DND-41 (cell line): Measurements from ENCODE around the gene ZNF367.

Source experiments
- ATAC-seq: fragments of 200-7000 bp; cut with Tn5 transposase; 3 replicates; pipeline ENCODE4 v1.9.1; 2021; ENCODE audit warnings: low read depth; ENCODE audit not compliant: insufficient read depth
- DNase-seq: peaks from one replicate; pipeline ENCODE4 v3.0.0-alpha.2; 2020
- H2AFZ ChIP-seq: 2 replicates; pipeline ENCODE4 v1.6.0; 2012; ENCODE audit warnings: low read depth, low read length
- H3K27ac ChIP-seq: 2 replicates; pipeline ENCODE4 v1.5.1; 2012; ENCODE audit warnings: low read length, inconsistent platforms
- H3K27me3 ChIP-seq: fragments of 200-600 bp; sonication (generic); 2 replicates; pipeline ENCODE4 v1.6.0; 2012; ENCODE audit warnings: low read length, mild to moderate bottlenecking, inconsistent platforms; ENCODE audit not compliant: insufficient read depth, poor library complexity
- H3K36me3 ChIP-seq: 2 replicates; pipeline ENCODE4 v1.5.1; 2012; ENCODE audit warnings: low read length, inconsistent platforms; ENCODE audit not compliant: insufficient read depth
- H3K4me1 ChIP-seq: 2 replicates; pipeline ENCODE4 v1.5.1; 2012; ENCODE audit warnings: mild to moderate bottlenecking, low read length; ENCODE audit not compliant: insufficient read depth
- H3K4me2 ChIP-seq: 2 replicates; pipeline ENCODE4 v1.6.0; 2012; ENCODE audit warnings: mild to moderate bottlenecking, moderate library complexity, low read length, inconsistent platforms; ENCODE audit not compliant: insufficient read depth
- H3K4me3 ChIP-seq, 2 experiments: fragments of 200-600 bp in 1 of 2; shearing (Covaris generic) in 1 of 2; 2 replicates each; pipeline ENCODE4 v1.5.1; 2012 to 2016; ENCODE audit warnings: inconsistent platforms in 2 of 2, low read length in 2 of 2, mild to moderate bottlenecking in 2 of 2, low read depth in 1 of 2, moderate library complexity in 1 of 2
- H3K79me2 ChIP-seq: 2 replicates; pipeline ENCODE4 v1.6.0; 2012; ENCODE audit warnings: low read length, inconsistent platforms; ENCODE audit not compliant: insufficient read depth
- H3K9ac ChIP-seq: 2 replicates; pipeline ENCODE4 v1.6.0; 2012; ENCODE audit warnings: low read depth, mild to moderate bottlenecking, inconsistent platforms, low read length, moderate library complexity
- H3K9me3 ChIP-seq: 2 replicates; pipeline ENCODE4 v1.5.1; 2012; ENCODE audit warnings: low read length, moderate library complexity, mild to moderate bottlenecking, inconsistent platforms; ENCODE audit not compliant: insufficient read depth, severe bottlenecking
- H4K20me1 ChIP-seq: 2 replicates; pipeline ENCODE4 v1.6.0; 2012; ENCODE audit warnings: low read length; ENCODE audit not compliant: insufficient read depth
- EZH2 ChIP-seq: IDR thresholded peaks from 3 replicates; pipeline ENCODE4 v1.6.1; 2012; ENCODE audit warnings: borderline replicate concordance, low read depth, mild to moderate bottlenecking, moderate library complexity, low read length, inconsistent platforms; ENCODE audit not compliant: severe bottlenecking
- TF ChIP-seq, protein P1 (sequence below): IDR thresholded peaks from 2 replicates; pipeline ENCODE4 v1.5.1; 2012; ENCODE audit warnings: borderline replicate concordance, low read length, moderate library complexity, mild to moderate bottlenecking; ENCODE audit not compliant: poor library complexity, severe bottlenecking; ENCODE audit errors: extremely low read depth

Gene ZNF367

GRCh38 chr9:96398582-96399324, 19.4 kb downstream of the ZNF367 start:
- Histone ChIP-seq H3K4me2 (no peak overlapping the region), H3K9ac (no peak overlapping the region)

GRCh38 chr9:96395964-96396363, 22.2 kb downstream of the ZNF367 start:
- no peak for DNase-seq
- H3K79me2 ChIP-seq = peaks cover 67% of the 10 kb centered on the region

More at GRCh38 chr9:96398582-96399324, 19.4 kb downstream of the ZNF367 start:
- Histone ChIP-seq H3K4me3 (no peak overlapping the region), H3K4me1 (no peaks in the 10 kb centered on the region), H4K20me1 (peaks cover 75% of the 10 kb centered on the region), H3K36me3 (peaks cover 59% of the 10 kb centered on the region), H3K9me3 (no peaks in the 10 kb centered on the region), H3K27ac (peak overlapping the region; percentile 42; the same call in 1 of the 2 replicates), H2AFZ (no peak overlapping the region), H3K27me3 (no peaks in the 10 kb centered on the region), H3K79me2 (peaks cover 91% of the 10 kb centered on the region)
- DNase-seq (no peak), ATAC-seq (peak; percentile 62; the same call in 1 of the 3 replicates)
- TF ChIP-seq, protein P1, sequence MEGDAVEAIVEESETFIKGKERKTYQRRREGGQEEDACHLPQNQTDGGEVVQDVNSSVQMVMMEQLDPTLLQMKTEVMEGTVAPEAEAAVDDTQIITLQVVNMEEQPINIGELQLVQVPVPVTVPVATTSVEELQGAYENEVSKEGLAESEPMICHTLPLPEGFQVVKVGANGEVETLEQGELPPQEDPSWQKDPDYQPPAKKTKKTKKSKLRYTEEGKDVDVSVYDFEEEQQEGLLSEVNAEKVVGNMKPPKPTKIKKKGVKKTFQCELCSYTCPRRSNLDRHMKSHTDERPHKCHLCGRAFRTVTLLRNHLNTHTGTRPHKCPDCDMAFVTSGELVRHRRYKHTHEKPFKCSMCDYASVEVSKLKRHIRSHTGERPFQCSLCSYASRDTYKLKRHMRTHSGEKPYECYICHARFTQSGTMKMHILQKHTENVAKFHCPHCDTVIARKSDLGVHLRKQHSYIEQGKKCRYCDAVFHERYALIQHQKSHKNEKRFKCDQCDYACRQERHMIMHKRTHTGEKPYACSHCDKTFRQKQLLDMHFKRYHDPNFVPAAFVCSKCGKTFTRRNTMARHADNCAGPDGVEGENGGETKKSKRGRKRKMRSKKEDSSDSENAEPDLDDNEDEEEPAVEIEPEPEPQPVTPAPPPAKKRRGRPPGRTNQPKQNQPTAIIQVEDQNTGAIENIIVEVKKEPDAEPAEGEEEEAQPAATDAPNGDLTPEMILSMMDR = no peak
- TF ChIP-seq EZH2 = no peak

GRCh38 chr9:96394832-96395496, 23.2 kb downstream of the ZNF367 start:
- Histone ChIP-seq H4K20me1 (peaks cover 75% of the 10 kb centered on the region), H3K4me3 (no peak overlapping the region), H3K4me1 (no peaks in the 10 kb centered on the region), H3K27me3 (no peaks in the 10 kb centered on the region), H3K4me2 (no peak overlapping the region), H3K9me3 (no peaks in the 10 kb centered on the region), H3K79me2 (peaks cover 57% of the 10 kb centered on the region), H3K9ac (no peak overlapping the region), H2AFZ (no peak overlapping the region), H3K36me3 (peaks cover 94% of the 10 kb centered on the region), H3K27ac (no peak overlapping the region)
- DNase-seq = no peak
- no peak for ATAC-seq
- no peak for TF ChIP-seq EZH2
- TF ChIP-seq, protein P1 = no peak

More at GRCh38 chr9:96395964-96396363, 22.2 kb downstream of the ZNF367 start:
- no peak for ATAC-seq
- Histone ChIP-seq H3K4me1 (no peaks in the 10 kb centered on the region), H3K9me3 (no peaks in the 10 kb centered on the region), H4K20me1 (peaks cover 78% of the 10 kb centered on the region), H3K9ac (no peak overlapping the region), H3K4me2 (no peak overlapping the region), H3K4me3 (no peak overlapping the region), H3K27ac (no peak overlapping the region), H3K36me3 (peaks cover 86% of the 10 kb centered on the region), H3K27me3 (no peaks in the 10 kb centered on the region), H2AFZ (no peak overlapping the region)
- TF ChIP-seq, protein P1 = no peak
- TF ChIP-seq EZH2 = no peak
